ENCODE data around the gene SPECC1. TPM values are rescaled to one million over a fixed set of nuclear protein-coding genes. Genes with fewer than 3 reads are reported as not detected.
A peak's percentile ranks its signal among the peaks of the same experiment; 100 is the strongest.
"Not testable (repeated sequence)": the region's sequence is repeated elsewhere in the genome, so short reads cannot be mapped to it uniquely, and the experiment has no call there.

Gene SPECC1
- total RNA-seq, 1 donor from 2014 or later = 93.1 TPM

GRCh38 chr17:20236578-20237227, 227.5 kb downstream of the SPECC1 start:
- TF ChIP-seq CTCF (IDR thresholded peaks at IDR 0.05) (no peak), EZH2 (IDR thresholded peaks at IDR 0.05) (no peak), EZH2phosphoT487 (IDR thresholded peaks at IDR 0.05) (no peak)
- peaks cover 19% of the 10 kb centered on the region for H3K4me1 Mint-ChIP-seq
- Histone ChIP-seq H2AFZ (replicated peaks) (no peak overlapping the region), H3K4me1 (no peaks in the 10 kb centered on the region), H3K4me2 (no peak overlapping the region), H3K27me3 (no peaks in the 10 kb centered on the region), H4K20me1 (ENCODE audit: low read depth) (no peaks in the 10 kb centered on the region), H3F3A (ENCODE audit: low read depth) (no peaks in the 10 kb centered on the region), H3K9ac (no peak overlapping the region), H3K36me3 (peaks cover 5% of the 10 kb centered on the region), H3K4me3 (no peak overlapping the region), H3K27ac (no peak overlapping the region), H3K79me2 (ENCODE audit: low read depth) (no peaks in the 10 kb centered on the region), H3K9me3 (ENCODE audit: low read depth) (no peaks in the 10 kb centered on the region)
- DNase-seq (ENCODE audit: low spot score) = no peak
- H3K36me3 Mint-ChIP-seq = peaks cover 25% of the 10 kb centered on the region
- H3K27me3 Mint-ChIP-seq (ENCODE audit: insufficient read depth, low read depth) = peaks cover 7% of the 10 kb centered on the region
- no peak overlapping the region for H3K4me3 Mint-ChIP-seq
- peak overlapping the region; percentile 50 for H3K27ac Mint-ChIP-seq
- no peaks in the 10 kb centered on the region for H3K9me3 Mint-ChIP-seq

GRCh38 chr17:20239776-20240175, 230.6 kb downstream of the SPECC1 start:
- H2AFZ ChIP-seq (replicated peaks); H3K27ac ChIP-seq; H3K27me3 ChIP-seq; H3K9ac ChIP-seq; H3F3A ChIP-seq (ENCODE audit: low read depth); H3K4me1 ChIP-seq; H3K4me2 ChIP-seq; H3K9me3 Mint-ChIP-seq; H4K20me1 ChIP-seq (ENCODE audit: low read depth); H3K4me3 Mint-ChIP-seq; H3K4me3 ChIP-seq; DNase-seq (ENCODE audit: low spot score); H3K79me2 ChIP-seq (ENCODE audit: low read depth); H3K9me3 ChIP-seq (ENCODE audit: low read depth); H3K36me3 ChIP-seq; H3K27me3 Mint-ChIP-seq (ENCODE audit: insufficient read depth, low read depth); H3K27ac Mint-ChIP-seq; H3K36me3 Mint-ChIP-seq: not testable (repeated sequence)
- H3K4me1 Mint-ChIP-seq = peaks cover 26% of the 10 kb centered on the region

- Histone ChIP-seq H3K36me3 (no peaks in the 10 kb centered on the region), H3K4me1 (no peaks in the 10 kb centered on the region), H3F3A (ENCODE audit: low read depth) (no peaks in the 10 kb centered on the region), H3K27me3 (no peaks in the 10 kb centered on the region), H4K20me1 (ENCODE audit: low read depth) (no peaks in the 10 kb centered on the region), H3K9ac (no peak overlapping the region), H3K4me3 (no peak overlapping the region), H3K27ac (no peak overlapping the region), H3K79me2 (ENCODE audit: low read depth) (no peaks in the 10 kb centered on the region), H2AFZ (replicated peaks) (no peak overlapping the region), H3K4me2 (no peak overlapping the region), H3K9me3 (ENCODE audit: low read depth) (no peaks in the 10 kb centered on the region)
- no peaks in the 10 kb centered on the region for H3K27me3 Mint-ChIP-seq (ENCODE audit: insufficient read depth, low read depth)
- H3K4me3 Mint-ChIP-seq = no peak overlapping the region
- H3K36me3 Mint-ChIP-seq = peaks cover 14% of the 10 kb centered on the region
- H3K9me3 Mint-ChIP-seq = no peaks in the 10 kb centered on the region
- DNase-seq (ENCODE audit: low spot score) = no peak
- TF ChIP-seq EZH2phosphoT487 (IDR thresholded peaks at IDR 0.05) = no peak
- TF ChIP-seq CTCF (IDR thresholded peaks at IDR 0.05) = no peak
- TF ChIP-seq EZH2 (IDR thresholded peaks at IDR 0.05) = no peak
- H3K4me1 Mint-ChIP-seq = peaks cover 13% of the 10 kb centered on the region
- H3K27ac Mint-ChIP-seq = no peak overlapping the region
Observed at GRCh38 chr17:20241855-20242254, 232.7 kb downstream of the SPECC1 start.

GRCh38 chr17:20242271-20242670, 233.1 kb downstream of the SPECC1 start:
- Mint-ChIP-seq H3K36me3 (peaks cover 16% of the 10 kb centered on the region), H3K9me3 (no peaks in the 10 kb centered on the region), H3K4me3 (no peak overlapping the region), H3K4me1 (peaks cover 11% of the 10 kb centered on the region), H3K27me3 (ENCODE audit: insufficient read depth, low read depth) (no peaks in the 10 kb centered on the region), H3K27ac (no peak overlapping the region)
- Histone ChIP-seq H3K27ac (no peak overlapping the region), H3K4me2 (no peak overlapping the region), H3K36me3 (no peaks in the 10 kb centered on the region), H3K79me2 (ENCODE audit: low read depth) (no peaks in the 10 kb centered on the region), H3K27me3 (no peaks in the 10 kb centered on the region), H3K9ac (no peak overlapping the region), H3F3A (ENCODE audit: low read depth) (no peaks in the 10 kb centered on the region), H2AFZ (replicated peaks) (no peak overlapping the region), H3K4me1 (no peaks in the 10 kb centered on the region), H4K20me1 (ENCODE audit: low read depth) (no peaks in the 10 kb centered on the region), H3K9me3 (ENCODE audit: low read depth) (no peaks in the 10 kb centered on the region), H3K4me3 (no peak overlapping the region)
- TF ChIP-seq EZH2 (IDR thresholded peaks at IDR 0.05) (no peak), EZH2phosphoT487 (IDR thresholded peaks at IDR 0.05) (no peak), CTCF (IDR thresholded peaks at IDR 0.05) (no peak)
- no peak for DNase-seq (ENCODE audit: low spot score)
